Measurements from ENCODE around the gene IFNW1. TPM values are rescaled to one million over a fixed set of nuclear protein-coding genes. Genes with fewer than 3 reads are reported as not detected.
A peak's percentile ranks its signal among the peaks of the same experiment; 100 is the strongest.
"Not testable (repeated sequence)": the region's sequence is repeated elsewhere in the genome, so short reads cannot be mapped to it uniquely, and the experiment has no call there.

IFNW1 gene
- total RNA-seq (not detected in 2 replicates), polyA plus RNA-seq (not detected in 2 replicates)

- TF ChIP-seq CTCF (IDR thresholded peaks at IDR 0.05; ENCODE audit: low read depth, low read length), result peak; percentile 11
These were observed at the start of gene IFNW1 for GRCh38 chr9:21141427-21141882. Gene IFNW1 (minus strand): TSS chr9:21141832. CDS start chr9:21141570, 262 bp downstream.

GRCh38 chr9:21187487-21187886 lies 45.9 kb upstream of the IFNW1 start, which contains the start of gene IFNA4:
Gene IFNA4 (minus strand): TSS chr9:21187587. CDS start chr9:21187531, 56 bp downstream.
- DNase-seq (ENCODE audit: low read depth in 1 of 2, low spot score in 1 of 2); H3K36me3 ChIP-seq; H3K4me3 ChIP-seq; H3K27ac ChIP-seq; H3K27me3 ChIP-seq; H3K4me1 ChIP-seq (ENCODE audit: low read depth); H3K9me3 ChIP-seq (ENCODE audit: low read depth): not testable (repeated sequence)

More at GRCh38 chr9:21141427-21141882, at the start of gene IFNW1:
- DNase-seq (ENCODE audit: low read depth in 1 of 2, low spot score in 1 of 2), result no peak
- Histone ChIP-seq H3K27me3 (no peaks in the 10 kb centered on the region), H3K36me3 (no peaks in the 10 kb centered on the region), H3K4me3 (no peak within 1 kb of the TSS), H3K27ac (no peak within 1 kb of the TSS), H3K9me3 (ENCODE audit: low read depth) (no peaks in the 10 kb centered on the region), H3K4me1 (ENCODE audit: low read depth) (no peaks in the 10 kb centered on the region)

- H3K36me3 ChIP-seq; H3K4me1 ChIP-seq (ENCODE audit: low read depth); H3K27ac ChIP-seq; H3K9me3 ChIP-seq (ENCODE audit: low read depth); H3K4me3 ChIP-seq; H3K27me3 ChIP-seq: not testable (repeated sequence)
- peak; percentile 17 to 24 for DNase-seq (ENCODE audit: low read depth in 1 of 2, low spot score in 1 of 2)
- TF ChIP-seq CTCF (IDR thresholded peaks at IDR 0.05; ENCODE audit: low read depth, low read length), result peak; percentile 59
These were observed 41.4 kb upstream of the IFNW1 start for GRCh38 chr9:21182810-21183736.

- H3K36me3 ChIP-seq, result no peaks in the 10 kb centered on the region
- DNase-seq (ENCODE audit: low read depth in 1 of 2, low spot score in 1 of 2), result no peak
- no peaks in the 10 kb centered on the region for H3K4me1 ChIP-seq (ENCODE audit: low read depth)
- no peaks in the 10 kb centered on the region for H3K9me3 ChIP-seq (ENCODE audit: low read depth)
- no peaks in the 10 kb centered on the region for H3K27me3 ChIP-seq
- no peak overlapping the region for H3K4me3 ChIP-seq
- TF ChIP-seq CTCF (IDR thresholded peaks at IDR 0.05; ENCODE audit: low read depth, low read length), result no peak
- no peak overlapping the region for H3K27ac ChIP-seq
These were observed 33.0 kb upstream of the IFNW1 start for GRCh38 chr9:21174671-21175070.

GRCh38 chr9:21172156-21172555 lies 30.5 kb upstream of the IFNW1 start:
- no peak for TF ChIP-seq CTCF (IDR thresholded peaks at IDR 0.05; ENCODE audit: low read depth, low read length)
- Histone ChIP-seq H3K9me3 (ENCODE audit: low read depth) (no peaks in the 10 kb centered on the region), H3K27me3 (no peaks in the 10 kb centered on the region), H3K36me3 (no peaks in the 10 kb centered on the region), H3K4me3 (no peak overlapping the region), H3K27ac (no peak overlapping the region), H3K4me1 (ENCODE audit: low read depth) (no peaks in the 10 kb centered on the region)
- DNase-seq (ENCODE audit: low read depth in 1 of 2, low spot score in 1 of 2), result no peak

GRCh38 chr9:21171351-21171750 lies 29.7 kb upstream of the IFNW1 start:
- no peaks in the 10 kb centered on the region for H3K4me1 ChIP-seq (ENCODE audit: low read depth)
- TF ChIP-seq CTCF (IDR thresholded peaks at IDR 0.05; ENCODE audit: low read depth, low read length), result no peak
- H3K9me3 ChIP-seq (ENCODE audit: low read depth), result no peaks in the 10 kb centered on the region
- no peak overlapping the region for H3K27ac ChIP-seq
- no peak overlapping the region for H3K4me3 ChIP-seq
- no peak for DNase-seq (ENCODE audit: low read depth in 1 of 2, low spot score in 1 of 2)
- H3K27me3 ChIP-seq, result no peaks in the 10 kb centered on the region
- no peaks in the 10 kb centered on the region for H3K36me3 ChIP-seq

- H3K4me3 ChIP-seq; H3K4me1 ChIP-seq (ENCODE audit: low read depth); H3K36me3 ChIP-seq; H3K27me3 ChIP-seq; DNase-seq (ENCODE audit: low read depth in 1 of 2, low spot score in 1 of 2); H3K27ac ChIP-seq; H3K9me3 ChIP-seq (ENCODE audit: low read depth): not testable (repeated sequence)
These were observed 24.9 kb upstream of the IFNW1 start, which contains the start of gene IFNA21 for GRCh38 chr9:21166560-21166959. Gene IFNA21 (minus strand): TSS chr9:21166660. CDS start chr9:21166612, 48 bp downstream.
